Cardiac muscle cell (in vitro differentiated cells and primary cell): Measurements from ENCODE around the gene PIAS1. TPM values are rescaled to one million over a fixed set of nuclear protein-coding genes. Genes with fewer than 3 reads are reported as not detected.

Source experiments
- DNase-seq, 2 donors: peaks; one replicate each; pipeline versions ENCODE4 v3.0.0 to v3.0.0-alpha.2; 2010 to 2017; ENCODE audit warnings: low read depth in 1 of 2, low spot score in 1 of 2
- H3K27ac ChIP-seq: fragments of 200-600 bp; sonication (generic); 2 replicates; pipeline ENCODE4 v1.5.1; 2016
- H3K27me3 ChIP-seq: fragments of 200-600 bp; sonication (generic); 2 replicates; pipeline ENCODE4 v1.6.0; 2016; ENCODE audit warnings: control low read depth
- H3K36me3 ChIP-seq: fragments of 200-600 bp; sonication (generic); 2 replicates; pipeline ENCODE4 v1.5.1; 2016; ENCODE audit warnings: control low read depth
- H3K4me1 ChIP-seq: fragments of 200-600 bp; sonication (generic); 2 replicates; pipeline ENCODE4 v1.8.1; 2017; ENCODE audit warnings: low read depth, mild to moderate bottlenecking, mixed run types
- H3K4me3 ChIP-seq: fragments of 200-600 bp; sonication (generic); 2 replicates; pipeline ENCODE4 v1.5.1; 2016; ENCODE audit warnings: mild to moderate bottlenecking
- H3K9me3 ChIP-seq: fragments of 200-600 bp; sonication (generic); 2 replicates; pipeline ENCODE4 v1.5.1; 2017; ENCODE audit warnings: low read depth, mild to moderate bottlenecking, control low read depth
- polyA plus RNA-seq: library from polyadenylated mRNA; unstranded; fragments of >200 nt; fragmentation: Nextera tagmentation; extraction: Ambion mirVana; gene quantifications from 2 replicates; pipeline ENCODE4 v1.2.1, GENCODE V29; 2016
- total RNA-seq: library from RNA; depleted of rRNA; stranded (reverse); fragments of >200 nt; gene quantifications from 2 replicates; pipeline ENCODE4 v1.2.3, GENCODE V29; 2016
- TF ChIP-seq, protein P1 (sequence below): IDR thresholded peaks from 2 replicates; pipeline ENCODE4 v1.5.1; 2012; ENCODE audit warnings: low read depth, mild to moderate bottlenecking, low read length

Gene PIAS1
- total and polyA plus RNA-seq, 2 experiments from 2014 or later, result 29.0 to 44.3 TPM

DNA sequence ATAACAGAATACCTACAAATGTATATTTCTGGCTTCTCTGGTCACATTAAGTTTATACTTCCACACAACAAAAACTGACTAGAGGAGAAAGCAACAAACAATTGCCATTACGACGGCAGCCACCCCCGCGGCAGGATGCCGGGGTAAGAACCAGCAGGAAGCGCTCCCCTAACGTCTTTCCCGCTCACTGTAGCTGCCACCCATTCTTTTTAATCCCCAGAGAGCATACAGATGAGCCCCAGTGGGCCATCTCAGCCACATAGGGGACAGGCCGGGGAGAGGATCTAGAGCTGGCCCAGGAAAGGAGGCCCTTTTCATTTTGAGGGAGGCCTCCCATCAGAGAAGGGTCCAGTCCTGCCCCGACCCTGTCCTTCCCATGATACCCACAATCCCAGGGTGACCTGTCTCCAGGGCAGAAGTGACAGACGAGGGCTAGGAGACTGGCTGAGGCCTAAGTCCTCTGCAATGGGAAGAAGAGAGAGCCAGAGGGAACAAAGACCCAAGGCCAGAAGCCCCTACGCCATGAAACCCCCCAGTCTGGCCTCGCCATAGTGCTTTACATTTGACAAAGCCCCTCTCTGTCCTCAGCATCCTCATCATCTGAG, 154.6 kb downstream of the PIAS1 start:
- TF ChIP-seq, protein P1, sequence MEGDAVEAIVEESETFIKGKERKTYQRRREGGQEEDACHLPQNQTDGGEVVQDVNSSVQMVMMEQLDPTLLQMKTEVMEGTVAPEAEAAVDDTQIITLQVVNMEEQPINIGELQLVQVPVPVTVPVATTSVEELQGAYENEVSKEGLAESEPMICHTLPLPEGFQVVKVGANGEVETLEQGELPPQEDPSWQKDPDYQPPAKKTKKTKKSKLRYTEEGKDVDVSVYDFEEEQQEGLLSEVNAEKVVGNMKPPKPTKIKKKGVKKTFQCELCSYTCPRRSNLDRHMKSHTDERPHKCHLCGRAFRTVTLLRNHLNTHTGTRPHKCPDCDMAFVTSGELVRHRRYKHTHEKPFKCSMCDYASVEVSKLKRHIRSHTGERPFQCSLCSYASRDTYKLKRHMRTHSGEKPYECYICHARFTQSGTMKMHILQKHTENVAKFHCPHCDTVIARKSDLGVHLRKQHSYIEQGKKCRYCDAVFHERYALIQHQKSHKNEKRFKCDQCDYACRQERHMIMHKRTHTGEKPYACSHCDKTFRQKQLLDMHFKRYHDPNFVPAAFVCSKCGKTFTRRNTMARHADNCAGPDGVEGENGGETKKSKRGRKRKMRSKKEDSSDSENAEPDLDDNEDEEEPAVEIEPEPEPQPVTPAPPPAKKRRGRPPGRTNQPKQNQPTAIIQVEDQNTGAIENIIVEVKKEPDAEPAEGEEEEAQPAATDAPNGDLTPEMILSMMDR, result no peak
- H3K9me3 ChIP-seq, result no peaks in the 10 kb centered on the region
- H3K27me3 ChIP-seq, result no peaks in the 10 kb centered on the region
- DNase-seq, result no peak
- no peak overlapping the region for H3K4me3 ChIP-seq
- no peak overlapping the region for H3K27ac ChIP-seq
- H3K4me1 ChIP-seq, result no peaks in the 10 kb centered on the region
- no peaks in the 10 kb centered on the region for H3K36me3 ChIP-seq

DNA sequence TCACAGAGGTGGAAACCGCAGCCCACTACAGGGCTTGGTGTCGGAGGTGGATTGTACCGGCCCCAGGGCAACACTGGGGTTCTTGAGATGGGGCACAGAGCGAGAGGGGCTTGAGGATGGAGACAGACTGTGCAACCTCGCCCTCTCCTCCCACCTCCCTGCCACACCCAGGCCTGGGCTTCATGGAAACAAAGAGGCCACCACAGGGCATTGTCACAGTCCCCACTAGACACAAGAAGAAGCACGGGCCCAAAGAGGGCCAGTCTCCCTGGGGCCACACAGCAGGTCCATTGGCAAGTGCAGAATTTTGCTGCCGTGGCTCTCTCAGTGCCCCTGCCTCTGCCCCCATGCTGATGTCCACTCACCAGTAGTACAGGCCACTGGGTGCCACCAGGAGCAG, 155.2 kb downstream of the PIAS1 start:
- H3K27me3 ChIP-seq, result no peaks in the 10 kb centered on the region
- no peaks in the 10 kb centered on the region for H3K36me3 ChIP-seq
- no peak for DNase-seq
- no peaks in the 10 kb centered on the region for H3K9me3 ChIP-seq
- no peaks in the 10 kb centered on the region for H3K4me1 ChIP-seq
- no peak overlapping the region for H3K4me3 ChIP-seq
- no peak overlapping the region for H3K27ac ChIP-seq
- TF ChIP-seq, protein P1, result no peak

DNA sequence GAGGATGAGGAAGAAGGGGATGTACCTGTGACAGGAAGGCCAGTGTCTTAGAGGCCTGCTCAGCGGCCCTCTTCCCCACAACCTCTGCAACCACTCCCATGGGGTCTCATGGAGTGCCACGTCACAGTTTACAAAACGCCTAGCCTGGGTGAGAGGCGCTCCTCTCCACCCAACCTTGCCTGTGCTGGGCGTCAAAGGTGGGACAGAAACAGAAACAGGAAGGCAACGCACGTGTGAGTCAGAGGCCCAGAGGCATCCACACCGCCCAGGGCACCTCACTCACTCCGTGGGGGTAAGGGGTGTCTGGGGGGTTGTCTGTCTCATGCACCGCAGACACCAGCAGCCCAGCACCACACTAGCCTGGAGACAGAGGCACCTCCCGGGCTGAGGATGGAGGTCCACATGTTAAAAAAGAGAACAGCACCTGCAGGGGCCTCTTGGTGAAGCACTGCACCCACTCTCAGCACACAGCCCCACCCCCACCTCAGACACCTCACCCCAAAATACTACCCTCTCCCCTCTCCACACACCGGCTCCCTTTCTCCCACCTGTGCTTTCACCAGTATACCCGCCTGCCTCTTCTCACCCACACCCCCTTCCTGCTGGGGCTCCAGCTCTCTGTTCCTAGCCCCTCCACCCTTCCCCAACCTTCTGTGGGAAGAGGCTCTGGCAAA, 155.8 kb downstream of the PIAS1 start:
- no peak for DNase-seq
- H3K27me3 ChIP-seq, result no peaks in the 10 kb centered on the region
- no peak overlapping the region for H3K4me3 ChIP-seq
- no peaks in the 10 kb centered on the region for H3K36me3 ChIP-seq
- H3K27ac ChIP-seq, result no peak overlapping the region
- TF ChIP-seq, protein P1, result no peak
- H3K9me3 ChIP-seq, result no peaks in the 10 kb centered on the region
- H3K4me1 ChIP-seq, result no peaks in the 10 kb centered on the region

DNA sequence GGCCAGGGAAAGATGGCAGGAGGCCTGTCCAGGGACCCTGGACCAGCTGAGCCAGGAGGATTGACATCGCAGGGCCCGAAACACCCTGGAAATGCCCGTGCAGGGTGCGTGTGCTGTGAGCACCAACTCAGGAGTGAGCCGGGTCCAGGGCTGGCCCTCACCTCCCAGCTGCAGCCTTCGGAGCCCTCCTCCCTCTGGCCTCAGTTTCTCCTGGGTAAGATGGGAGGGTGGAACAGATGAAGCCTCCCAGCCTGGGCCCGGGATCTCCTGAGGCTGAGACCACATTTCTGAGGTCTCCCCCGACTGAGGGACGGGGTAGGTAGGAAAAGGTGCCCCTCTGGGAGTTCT, 156.3 kb downstream of the PIAS1 start:
- no peak for DNase-seq
- H3K4me3 ChIP-seq, result no peak overlapping the region
- no peaks in the 10 kb centered on the region for H3K36me3 ChIP-seq
- no peak overlapping the region for H3K27ac ChIP-seq
- no peaks in the 10 kb centered on the region for H3K27me3 ChIP-seq
- no peaks in the 10 kb centered on the region for H3K4me1 ChIP-seq
- H3K9me3 ChIP-seq, result no peaks in the 10 kb centered on the region
- TF ChIP-seq, protein P1, result no peak

DNA sequence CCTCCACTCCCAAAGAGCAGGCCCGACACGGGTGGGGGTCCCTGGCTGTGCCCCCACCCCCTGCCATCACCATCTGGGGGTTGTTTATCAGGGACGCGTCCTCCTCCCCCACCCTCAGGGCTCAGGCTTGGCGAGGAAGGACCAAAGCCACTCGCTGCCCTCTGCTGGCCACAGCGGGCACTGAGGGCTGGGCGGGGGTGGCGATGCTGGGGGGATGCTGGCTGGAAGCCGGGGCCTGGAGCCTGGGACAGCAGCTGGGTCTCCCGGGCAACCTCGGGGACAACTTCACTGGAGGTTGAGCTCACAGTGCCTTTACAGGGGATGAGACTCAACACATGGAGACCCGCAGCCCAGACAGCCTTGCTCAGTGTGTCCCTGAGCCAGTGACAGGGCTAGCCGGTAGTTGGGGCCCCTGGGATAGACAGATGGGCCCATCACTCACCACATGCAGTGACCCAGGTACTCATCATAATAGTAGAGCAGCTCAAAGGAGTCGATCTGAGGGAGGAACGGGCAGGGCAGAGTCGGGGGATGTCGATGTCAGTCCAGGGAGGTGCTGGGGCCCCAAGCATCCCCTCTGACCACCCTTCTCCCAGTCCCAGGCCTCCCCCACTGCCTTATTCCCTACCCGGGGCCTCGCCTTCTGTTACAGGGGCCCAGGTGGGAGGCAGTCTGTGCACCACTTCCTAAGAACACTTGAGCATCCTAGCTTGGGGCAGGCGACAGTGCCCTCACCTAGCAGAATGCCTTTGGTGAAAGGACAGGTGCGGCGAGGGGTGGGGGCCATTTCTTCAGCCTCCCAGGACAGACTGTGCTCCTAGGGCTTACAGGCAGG, 156.9 kb downstream of the PIAS1 start:
- TF ChIP-seq, protein P1, result peak; percentile 88
- H3K36me3 ChIP-seq, result no peaks in the 10 kb centered on the region
- H3K27ac ChIP-seq, result no peak overlapping the region
- H3K9me3 ChIP-seq, result no peaks in the 10 kb centered on the region
- no peaks in the 10 kb centered on the region for H3K4me1 ChIP-seq
- no peak overlapping the region for H3K4me3 ChIP-seq
- no peaks in the 10 kb centered on the region for H3K27me3 ChIP-seq
- peak; percentile 68 to 78 for DNase-seq
